Body of pancreas (tissue), 4 donors: ENCODE measurements around the gene KLHL11.

Source experiments
- CTCF ChIP-seq, 7 experiments: fragments of 450-650 bp in 4 of 7; fragments of 200-600 bp in 3 of 7; sonication (generic) in 3 of 7; IDR thresholded peaks; one replicate each; pipeline ENCODE4 v1.5.1; 2016 to 2019; ENCODE audit warnings: antibody characterized with exemption in 7 of 7
- POLR2A ChIP-seq, 3 donors: fragments of 450-650 bp; IDR thresholded peaks; one replicate each; pipeline ENCODE4 v1.6.1; 2016; ENCODE audit warnings: antibody characterized with exemption in 3 of 3, mild to moderate bottlenecking in 2 of 3

GRCh38 chr17:41812381-41813151 lies 52.7 kb downstream of the KLHL11 start, which contains the start of gene FKBP10:
- TF ChIP-seq CTCF (IDR thresholded peaks at IDR 0.05) (no peak), POLR2A (IDR thresholded peaks at IDR 0.05) (no peak)
